Upper lobe of right lung (tissue), 1 donor: ENCODE results near the gene SPAG6. TPM values are rescaled to one million over a fixed set of nuclear protein-coding genes. Genes with fewer than 3 reads are reported as not detected.
A peak's percentile ranks its signal among the peaks of the same experiment; 100 is the strongest.

Experiments used
- ATAC-seq: fragments of 200-7000 bp; cut with Tn5 transposase; one replicate; pipeline ENCODE4 v1.9.1; 2020; ENCODE audit warnings: mild to moderate bottlenecking, moderate library complexity
- DNase-seq: peaks from one replicate; pipeline ENCODE4 v3.0.0-alpha.2; 2020
- H3K27ac ChIP-seq: fragments of 200-600 bp; one replicate; pipeline ENCODE4 v1.8.0; 2022
- H3K27me3 ChIP-seq: fragments of 200-600 bp; one replicate; pipeline ENCODE4 v1.8.0; 2022; ENCODE audit warnings: mild to moderate bottlenecking
- H3K36me3 ChIP-seq: fragments of 200-600 bp; one replicate; pipeline ENCODE4 v1.8.0; 2022
- H3K4me1 ChIP-seq: fragments of 200-600 bp; one replicate; pipeline ENCODE4 v1.8.0; 2022
- H3K4me3 ChIP-seq: fragments of 200-600 bp; one replicate; pipeline ENCODE4 v1.8.0; 2022; ENCODE audit warnings: mild to moderate bottlenecking
- H3K9me3 ChIP-seq: fragments of 200-600 bp; one replicate; pipeline ENCODE4 v1.8.0; 2022
- CTCF ChIP-seq: fragments of 200-600 bp; IDR thresholded peaks from one replicate; pipeline ENCODE4 v1.8.0; 2022; ENCODE audit warnings: antibody characterized with exemption
- intact Hi-C: fragments of 100-400 bp; cut with DNase I; formaldehyde crosslinking; loops from one replicate; pipeline ENCODE4 v1.11.0; 2022
- total RNA-seq: library from RNA; stranded (reverse); fragmentation: NEBNext Ultra II Directional; extraction: Animal tissue kit (Norgen Biotek cat#: 25700); gene quantifications from one replicate; pipeline ENCODE4 v1.2.1, GENCODE V29; 2021
- donor health status: DM: no; HTN: yes; CAD: no; lungs with severe emphysema.

Gene SPAG6
- total RNA-seq, 1 donor from 2014 or later: not detected

DNA sequence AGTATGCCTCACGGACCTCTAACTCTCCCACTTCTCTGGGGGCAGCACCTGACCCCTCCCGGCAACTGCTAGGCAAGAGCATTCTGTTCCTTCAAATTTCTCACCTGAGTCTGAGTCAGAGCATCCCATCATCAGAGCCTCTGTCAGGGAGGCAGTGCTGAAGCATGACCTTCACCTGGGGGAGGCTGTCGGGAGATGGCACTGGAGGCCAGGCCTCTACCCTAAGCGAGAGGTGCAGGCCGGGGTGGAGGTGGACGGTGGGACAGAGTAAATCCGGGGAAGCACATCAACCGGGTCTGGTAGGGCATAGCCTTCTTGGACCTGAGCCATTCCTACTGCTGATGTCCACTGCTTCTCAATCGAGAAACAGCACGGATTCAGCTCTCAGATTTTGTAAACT lies 90.4 kb downstream of the SPAG6 start:
- peaks cover 19% of the 10 kb centered on the region for H3K4me1 ChIP-seq
- no peak overlapping the region for H3K4me3 ChIP-seq
- H3K27me3 ChIP-seq: peaks cover 6% of the 10 kb centered on the region
- H3K9me3 ChIP-seq: no peaks in the 10 kb centered on the region
- no peak for TF ChIP-seq CTCF
- H3K36me3 ChIP-seq: no peaks in the 10 kb centered on the region
- DNase-seq (no peak), ATAC-seq (no peak)
- H3K27ac ChIP-seq: no peak overlapping the region
- intact Hi-C loops: no loop called here

DNA sequence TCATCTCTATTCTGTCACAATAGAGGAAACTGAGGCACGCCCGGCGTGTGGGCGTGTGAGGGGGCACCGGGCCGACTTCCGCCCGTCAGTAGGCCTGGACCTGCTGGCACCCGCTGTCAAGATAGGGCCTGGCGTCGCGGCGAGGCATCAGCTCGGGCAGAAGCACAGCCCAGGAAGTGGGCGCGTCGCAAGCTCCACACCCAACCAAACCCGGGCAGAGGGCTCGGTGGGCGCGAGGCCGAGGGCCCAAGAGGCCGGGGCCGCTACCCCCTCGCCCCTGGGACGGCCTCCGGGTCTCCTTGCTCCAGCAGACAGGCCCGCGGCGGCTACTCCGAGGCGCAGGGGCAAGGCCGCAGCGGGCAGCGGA lies 91.2 kb downstream of the SPAG6 start:
- H3K27ac ChIP-seq: peak overlapping the region; percentile 99
- ATAC-seq (peak; percentile 61), DNase-seq (no peak)
- intact Hi-C loops: no loop called here
- H3K4me1 ChIP-seq: peaks cover 19% of the 10 kb centered on the region
- peak overlapping the region; percentile 82 for H3K4me3 ChIP-seq
- H3K27me3 ChIP-seq: peaks cover 6% of the 10 kb centered on the region
- no peak for TF ChIP-seq CTCF
- H3K9me3 ChIP-seq: no peaks in the 10 kb centered on the region
- no peaks in the 10 kb centered on the region for H3K36me3 ChIP-seq

GRCh38 chr10:22436893-22437619 lies 91.8 kb downstream of the SPAG6 start:
- DNase-seq (peak; percentile 96), ATAC-seq (peak; percentile 96)
- Histone ChIP-seq H3K27me3 (peaks cover 6% of the 10 kb centered on the region), H3K27ac (peak overlapping the region; percentile 99), H3K9me3 (no peaks in the 10 kb centered on the region), H3K4me3 (peak overlapping the region; percentile 82), H3K36me3 (no peaks in the 10 kb centered on the region), H3K4me1 (peaks cover 19% of the 10 kb centered on the region)
- TF ChIP-seq CTCF: no peak
- intact Hi-C loops: no loop called here

DNA sequence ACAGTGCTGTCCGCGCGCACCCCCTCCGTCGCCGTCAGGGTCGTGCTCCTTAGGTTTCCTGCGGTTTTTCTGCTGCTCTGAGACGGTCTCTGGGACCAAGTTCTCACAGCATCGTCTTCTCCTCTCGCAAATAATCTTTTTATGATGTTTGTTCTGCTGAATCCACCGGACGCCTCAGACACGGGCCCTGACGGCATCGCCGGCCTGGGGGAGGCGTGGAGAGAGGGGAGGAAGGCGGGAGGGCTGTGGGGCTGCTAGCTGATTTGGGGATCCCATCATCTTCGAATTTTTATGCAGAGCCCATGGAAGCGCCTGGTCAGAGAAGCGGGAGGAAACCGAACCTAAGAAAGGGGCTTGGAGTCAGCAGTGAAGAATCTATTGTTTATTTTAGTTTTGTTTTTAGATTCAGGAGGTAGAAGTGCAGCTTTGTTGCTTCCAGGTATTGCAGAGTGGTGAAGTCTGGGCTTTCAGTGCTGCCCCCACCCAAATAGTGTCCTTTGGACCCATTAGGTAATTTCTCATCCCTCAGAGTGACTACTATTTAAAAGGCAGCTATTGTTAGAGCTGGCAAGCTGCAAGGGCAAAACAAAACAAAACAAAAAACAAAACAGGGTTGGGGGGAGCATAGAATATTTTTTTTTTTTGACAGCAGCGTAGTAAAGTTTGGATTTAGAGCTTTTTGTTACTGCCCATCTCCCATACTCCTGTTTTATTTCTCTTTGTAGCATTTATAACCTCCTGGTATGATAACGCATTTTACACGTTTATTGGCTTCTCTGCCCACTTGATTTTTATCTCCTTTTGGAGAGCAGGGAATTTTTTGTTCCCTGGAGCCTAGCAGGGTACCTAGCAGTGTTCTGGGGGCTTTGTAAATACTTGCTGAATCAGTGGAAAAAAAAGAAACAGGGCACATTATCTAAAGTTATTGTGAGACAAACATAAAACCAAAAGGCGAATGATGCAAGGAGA lies 92.6 kb downstream of the SPAG6 start:
- ATAC-seq (peak; percentile 33), DNase-seq (no peak)
- peak overlapping the region; percentile 82 for H3K4me3 ChIP-seq
- intact Hi-C loops: no loop called here
- H3K4me1 ChIP-seq: peaks cover 19% of the 10 kb centered on the region
- peak overlapping the region; percentile 99 for H3K27ac ChIP-seq
- no peaks in the 10 kb centered on the region for H3K36me3 ChIP-seq
- no peak for TF ChIP-seq CTCF
- no peaks in the 10 kb centered on the region for H3K9me3 ChIP-seq
- H3K27me3 ChIP-seq: peaks cover 1% of the 10 kb centered on the region

- Histone ChIP-seq H3K4me1 (peaks cover 19% of the 10 kb centered on the region), H3K36me3 (no peaks in the 10 kb centered on the region), H3K9me3 (no peaks in the 10 kb centered on the region), H3K27ac (peak overlapping the region; percentile 99), H3K27me3 (no peaks in the 10 kb centered on the region), H3K4me3 (peak overlapping the region; percentile 82)
- no peak for TF ChIP-seq CTCF
- no peak for DNase-seq
- intact Hi-C loops: no loop called here
- no peak for ATAC-seq
These were observed 93.4 kb downstream of the SPAG6 start for GRCh38 chr10:22438711-22439110.
